Naive thymus-derived CD4-positive, alpha-beta T cell (primary cell): Measurements from ENCODE around the gene APOBEC3B. TPM values are rescaled to one million over a fixed set of nuclear protein-coding genes. Genes with fewer than 3 reads are reported as not detected.

Source experiments
- ATAC-seq: fragments of 150-1000 bp; cut with Tn5 transposase; 2 replicates; pipeline ENCODE4 v1.10.0; 2021; ENCODE audit warnings: mild to moderate bottlenecking, moderate library complexity
- CTCF ChIA-PET: fragments of 350-600 bp; sonication (Branson Sonifier 250); formaldehyde crosslinking; loops from one replicate; lab custom pipeline; 2021; ENCODE audit warnings: antibody characterized with exemption; lab: Charles Lee
- POLR2A ChIA-PET: fragments of 350-600 bp; sonication (Branson Sonifier 250); formaldehyde crosslinking; loops from one replicate; lab custom pipeline; 2021; ENCODE audit warnings: antibody characterized with exemption, inconsistent platforms; lab: Charles Lee
- DNase-seq, 9 donors: peaks; one replicate each; pipeline versions ENCODE4 v3.0.0 to v3.0.0-alpha.2; 2020 to 2022; ENCODE audit warnings: mixed read lengths in 1 of 9
- H3K27ac ChIP-seq: one replicate; pipeline ENCODE4 v1.7.0; 2013; ENCODE audit warnings: mild to moderate bottlenecking, low read depth, low read length, moderate library complexity
- H3K27me3 ChIP-seq, 2 donors: one replicate each; pipeline ENCODE4 v1.7.0; 2013; ENCODE audit warnings: low read length in 2 of 2, mild to moderate bottlenecking in 2 of 2, moderate library complexity in 2 of 2; ENCODE audit not compliant: control insufficient read depth in 2 of 2, insufficient read depth in 2 of 2
- H3K36me3 ChIP-seq, 3 experiments: 1 replicate in 2 of 3; 2 replicates in 1 of 3; pipeline ENCODE4 v1.7.0; 2013; ENCODE audit warnings: low read length in 3 of 3, mild to moderate bottlenecking in 3 of 3, moderate library complexity in 1 of 3; ENCODE audit not compliant: insufficient read depth in 3 of 3, control insufficient read depth in 2 of 3
- H3K4me1 ChIP-seq, 2 donors: one replicate each; pipeline ENCODE4 v1.7.0; 2013; ENCODE audit warnings: low read length in 2 of 2, mild to moderate bottlenecking in 2 of 2, moderate library complexity in 1 of 2; ENCODE audit not compliant: control insufficient read depth in 2 of 2, insufficient read depth in 2 of 2
- H3K4me3 ChIP-seq: 2 replicates; pipeline ENCODE4 v1.7.0; 2013; ENCODE audit warnings: mild to moderate bottlenecking, low read length
- H3K9me3 ChIP-seq, 3 experiments: 1 replicate in 2 of 3; 2 replicates in 1 of 3; pipeline ENCODE4 v1.7.0; 2013; ENCODE audit warnings: low read length in 3 of 3; ENCODE audit not compliant: control insufficient read depth in 2 of 3
- H3K27ac Mint-ChIP-seq, 9 donors: one replicate each; pipeline ENCODE4 v1.8.0; 2020 to 2022; ENCODE audit warnings: mixed read lengths in 9 of 9, mild to moderate bottlenecking in 8 of 9, moderate library complexity in 5 of 9, inconsistent platforms in 2 of 9
- H3K27me3 Mint-ChIP-seq, 5 donors: one replicate each; pipeline ENCODE4 v1.8.0; 2021 to 2022; ENCODE audit warnings: mixed read lengths in 5 of 5, mild to moderate bottlenecking in 1 of 5
- H3K36me3 Mint-ChIP-seq, 5 donors: one replicate each; pipeline ENCODE4 v1.8.0; 2020 to 2022; ENCODE audit warnings: mixed read lengths in 5 of 5, mild to moderate bottlenecking in 3 of 5, inconsistent platforms in 1 of 5
- H3K4me1 Mint-ChIP-seq, 7 donors: one replicate each; pipeline ENCODE4 v1.8.0; 2020 to 2022; ENCODE audit warnings: mixed read lengths in 7 of 7, mild to moderate bottlenecking in 3 of 7, inconsistent platforms in 1 of 7
- H3K4me3 Mint-ChIP-seq, 10 donors: one replicate each; pipeline ENCODE4 v1.8.0; 2020 to 2022; ENCODE audit warnings: mild to moderate bottlenecking in 10 of 10, mixed read lengths in 10 of 10, moderate library complexity in 6 of 10, inconsistent platforms in 2 of 10
- H3K9me3 Mint-ChIP-seq, 11 donors: one replicate each; pipeline ENCODE4 v1.8.0; 2020 to 2022; ENCODE audit warnings: mixed read lengths in 11 of 11, mild to moderate bottlenecking in 4 of 11, inconsistent platforms in 1 of 11, moderate library complexity in 1 of 11
- intact Hi-C, 2 donors: fragments of 100-400 bp; cut with micrococcal nuclease; formaldehyde crosslinking; loops; one replicate each; pipeline ENCODE4 v1.15.1; 2023
- polyA plus RNA-seq, 2 donors: library from polyadenylated mRNA; unstranded; fragments of 300-500 nt; fragmentation: Illumina TruSeq; gene quantifications; one replicate each; pipeline ENCODE4 v1.2.3, GENCODE V29; 2021
- total RNA-seq, 6 experiments: library from RNA in 5 of 6; stranded (reverse) in 5 of 6; gene quantifications; 1 replicate in 5 of 6; 2 replicates in 1 of 6; pipeline ENCODE4 v1.2.3 and lab custom pipeline; 2021 to 2026

Gene APOBEC3B
- total and polyA plus RNA-seq, 7 experiments from 2014 or later, result 0.30 to 16.0 (median 7.1) TPM; not detected in 3

DNA sequence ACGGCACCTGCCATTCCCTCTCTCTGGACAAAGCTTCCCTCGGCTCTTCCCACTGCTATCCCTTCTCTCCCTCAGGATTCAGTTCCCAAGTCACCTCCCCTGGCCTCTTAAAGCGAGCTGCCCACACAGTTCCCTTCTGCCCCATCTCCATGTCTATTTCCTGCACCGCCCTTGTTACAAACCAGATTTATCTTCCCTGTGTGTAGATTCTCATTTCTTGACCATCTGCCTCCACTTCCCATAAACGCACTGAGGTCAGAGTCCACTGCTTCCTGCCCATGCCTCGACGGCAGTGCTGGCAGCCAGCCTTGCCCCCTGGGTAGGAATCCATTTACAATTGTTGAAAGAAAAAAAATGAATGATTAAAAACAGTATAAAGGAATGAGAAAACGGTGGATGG is 11.6 kb upstream of the APOBEC3B start:
- H3K27ac ChIP-seq, result no peak overlapping the region

DNA sequence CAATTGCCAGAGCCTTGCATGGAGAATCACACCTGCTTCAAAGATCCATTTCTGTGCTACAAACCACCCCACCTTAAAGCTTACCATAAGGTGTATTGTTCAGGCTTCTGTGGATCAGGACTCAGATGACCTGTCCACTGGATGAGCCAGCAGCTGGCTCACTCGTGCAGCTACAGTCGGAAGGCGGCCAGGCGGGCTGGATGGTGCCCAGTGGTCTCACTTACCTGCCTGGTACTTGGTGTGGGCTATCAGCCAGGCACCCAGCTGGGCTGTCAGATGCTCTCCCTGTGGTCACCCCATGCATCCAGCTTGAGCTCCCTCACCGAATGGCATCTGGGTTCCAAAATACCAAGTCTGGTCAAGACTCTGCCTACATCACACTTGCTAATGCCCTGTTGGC is 10.9 kb upstream of the APOBEC3B start:
- Mint-ChIP-seq H3K27ac (no peak overlapping the region), H3K4me3 (no peak overlapping the region), H3K36me3 (no peaks in the 10 kb centered on the region), H3K27me3 (peaks cover 0 to 18% (median 16%) of the 10 kb centered on the region in 5 donors), H3K4me1 (peaks cover 0 to 29% (median 0%) of the 10 kb centered on the region in 7 donors), H3K9me3 (no peaks in the 10 kb centered on the region)
- POLR2A ChIA-PET, result no interaction called here
- Histone ChIP-seq H3K4me3 (no peak overlapping the region), H3K9me3 (no peaks in the 10 kb centered on the region), H3K4me1 (no peaks in the 10 kb centered on the region), H3K36me3 (no peaks in the 10 kb centered on the region), H3K27me3 (no peaks in the 10 kb centered on the region), H3K27ac (no peak overlapping the region)
- CTCF ChIA-PET, result interaction anchor here (0.6 to 4.9 kb wide), 3 partner anchors 31 to 100 kb away, joined by 3 to 36 read pairs (median 3); no protein-coding TSS in a partner anchor
- intact Hi-C loops, result no loop called here
- DNase-seq (no peak), ATAC-seq (no peak)

More for the DNA sequence above, 11.6 kb upstream of the APOBEC3B start:
- ChIA-PET CTCF (interaction anchor here (4.9 kb wide), 1 partner anchor 31 kb away, joined by 36 read pairs; no protein-coding TSS in a partner anchor), POLR2A (no interaction called here)
- Histone ChIP-seq H3K27me3 (no peaks in the 10 kb centered on the region), H3K36me3 (no peaks in the 10 kb centered on the region), H3K4me1 (no peaks in the 10 kb centered on the region), H3K9me3 (no peaks in the 10 kb centered on the region), H3K4me3 (no peak overlapping the region)
- DNase-seq (no peak), ATAC-seq (no peak)
- intact Hi-C loops, result no loop called here
- Mint-ChIP-seq H3K9me3 (no peaks in the 10 kb centered on the region), H3K4me1 (peaks cover 0 to 29% (median 0%) of the 10 kb centered on the region in 7 donors), H3K27ac (no peak overlapping the region), H3K4me3 (no peak overlapping the region), H3K36me3 (no peaks in the 10 kb centered on the region), H3K27me3 (peaks cover 0 to 18% (median 15%) of the 10 kb centered on the region in 5 donors)

DNA sequence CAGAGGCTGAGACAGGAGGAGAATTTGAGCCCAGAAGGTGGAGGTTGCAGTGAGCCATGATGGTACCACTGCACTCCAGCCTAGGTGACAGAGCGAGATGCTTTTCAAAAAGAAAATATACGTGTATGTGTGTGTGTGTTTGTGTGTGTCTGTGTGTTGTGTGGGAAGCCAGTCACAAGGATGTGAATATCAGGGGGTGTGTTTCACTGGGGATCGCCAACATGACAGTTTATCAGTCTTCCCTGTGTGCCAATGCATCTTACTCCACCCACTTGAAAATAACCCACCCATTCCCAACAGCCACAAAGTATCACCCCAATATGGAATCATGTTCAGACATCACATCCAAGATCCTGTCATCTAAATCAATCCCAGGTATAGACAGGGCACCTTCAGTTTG is 10.4 kb upstream of the APOBEC3B start:
- intact Hi-C loops, result no loop called here
- Histone ChIP-seq H3K4me3 (no peak overlapping the region), H3K27me3 (no peaks in the 10 kb centered on the region), H3K36me3 (no peaks in the 10 kb centered on the region), H3K27ac (no peak overlapping the region), H3K4me1 (no peaks in the 10 kb centered on the region), H3K9me3 (no peaks in the 10 kb centered on the region)
- Mint-ChIP-seq H3K4me1 (peaks cover 0 to 28% (median 0%) of the 10 kb centered on the region in 7 donors), H3K27ac (peak overlapping the region in 1 of 9 donors; percentile 20), H3K4me3 (no peak overlapping the region), H3K27me3 (peaks cover 0 to 18% (median 14%) of the 10 kb centered on the region in 5 donors), H3K36me3 (no peaks in the 10 kb centered on the region), H3K9me3 (no peaks in the 10 kb centered on the region)
- no peak for DNase-seq
- POLR2A ChIA-PET, result no interaction called here
- no peak for ATAC-seq
- CTCF ChIA-PET, result interaction anchor here (0.6 to 4.9 kb wide), 3 partner anchors 30 to 101 kb away, joined by 3 to 36 read pairs (median 3); no protein-coding TSS in a partner anchor

DNA sequence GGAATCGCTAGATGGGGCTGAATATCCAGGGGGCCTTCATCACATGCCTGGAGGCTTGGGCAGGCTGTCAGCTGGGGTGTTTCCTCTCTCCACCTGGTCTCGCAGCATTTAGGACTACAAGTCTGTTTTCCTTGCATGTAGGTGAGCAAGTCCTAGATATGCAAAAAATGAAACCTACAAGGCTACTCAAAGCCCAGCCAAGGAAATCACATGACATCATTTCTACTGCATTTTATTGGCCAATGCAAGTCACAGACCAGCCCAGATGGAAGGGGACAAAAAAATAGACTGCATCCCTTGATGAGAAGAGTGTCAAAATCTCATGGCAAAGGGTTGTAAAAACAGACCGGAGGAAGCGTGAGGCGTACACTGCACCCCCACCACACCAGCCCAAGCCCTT is 9.6 kb upstream of the APOBEC3B start:
- Mint-ChIP-seq H3K4me1 (peaks cover 0 to 25% (median 0%) of the 10 kb centered on the region in 7 donors), H3K36me3 (peaks cover 0 to 2% (median 0%) of the 10 kb centered on the region in 5 donors), H3K4me3 (no peak overlapping the region), H3K27ac (no peak overlapping the region), H3K27me3 (peaks cover 0 to 19% (median 11%) of the 10 kb centered on the region in 5 donors), H3K9me3 (peaks cover 0 to 3% (median 0%) of the 10 kb centered on the region in 11 donors)
- Histone ChIP-seq H3K4me3 (no peak overlapping the region), H3K27ac (no peak overlapping the region), H3K36me3 (no peaks in the 10 kb centered on the region), H3K4me1 (no peaks in the 10 kb centered on the region), H3K27me3 (no peaks in the 10 kb centered on the region), H3K9me3 (no peaks in the 10 kb centered on the region)
- ChIA-PET CTCF (interaction anchor here (2.1 to 4.9 kb wide), 2 partner anchors 29 to 35 kb away, joined by 8 to 36 read pairs; no protein-coding TSS in a partner anchor), POLR2A (interaction anchor here (0.9 kb wide), 1 partner anchor 42 kb away, joined by 3 read pairs; the partner anchor contains the start of gene APOBEC3C)
- ATAC-seq (no peak), DNase-seq (no peak)
- intact Hi-C loops, result no loop called here

DNA sequence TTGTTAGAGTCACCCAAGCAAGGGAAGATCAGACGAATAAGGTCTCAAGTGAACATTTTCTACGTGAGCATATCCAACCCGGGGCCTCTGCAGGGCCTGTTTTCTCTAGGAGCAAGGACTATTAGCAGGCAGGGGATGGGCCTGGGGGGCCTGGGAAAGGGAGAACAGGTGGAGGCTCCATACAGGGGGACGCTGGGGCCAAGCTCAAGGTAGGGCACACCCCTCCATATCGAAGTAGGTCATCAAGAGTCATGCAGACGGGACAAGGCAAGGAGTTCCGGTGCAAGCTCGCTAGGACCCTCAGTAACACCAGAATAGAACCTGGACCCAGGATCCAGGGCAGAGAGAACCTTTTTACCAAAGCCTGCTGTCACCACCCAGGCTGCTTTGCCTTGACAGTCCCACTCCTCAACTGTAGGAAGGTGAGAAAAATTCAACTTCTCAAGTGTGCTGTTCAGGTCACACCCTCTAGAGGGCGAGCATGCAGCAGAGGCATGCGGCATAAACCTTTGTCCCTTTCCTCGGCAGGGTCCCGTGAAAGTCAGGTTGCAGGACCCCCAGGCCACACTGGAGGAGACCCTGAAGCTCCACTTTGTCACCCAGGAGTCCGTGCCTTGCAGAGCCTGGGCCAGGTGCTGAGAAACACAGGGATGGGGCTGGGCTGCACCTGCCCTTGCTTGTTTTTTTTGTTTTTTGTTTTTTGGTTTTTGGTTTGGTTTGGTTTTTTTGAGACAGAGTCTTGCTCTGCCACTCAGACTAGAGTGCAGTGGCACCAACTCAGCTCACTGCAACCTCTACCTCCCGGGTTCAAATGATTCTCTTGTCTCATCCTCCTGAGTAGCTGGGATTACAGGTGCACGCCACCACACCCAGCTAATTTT is 8.6 kb upstream of the APOBEC3B start:
- intact Hi-C loops, result loop anchor here (1.0 kb wide), 3 partner anchors 30 to 145 kb away; no protein-coding TSS in a partner anchor
- Mint-ChIP-seq H3K27ac (peak overlapping the region in 1 of 9 donors; percentile 46), H3K4me1 (peaks cover 0 to 22% (median 0%) of the 10 kb centered on the region in 7 donors), H3K36me3 (peaks cover 0 to 2% (median 0%) of the 10 kb centered on the region in 5 donors), H3K27me3 (peaks cover 0 to 21% (median 11%) of the 10 kb centered on the region in 5 donors), H3K9me3 (peaks cover 0 to 3% (median 0%) of the 10 kb centered on the region in 11 donors), H3K4me3 (no peak overlapping the region)
- peak in 7 of 9 donors; percentile 20 to 54 (median 42) for DNase-seq
- H3K36me3 ChIP-seq, result no peaks in the 10 kb centered on the region
- no peaks in the 10 kb centered on the region for H3K4me1 ChIP-seq
- no peak overlapping the region for H3K27ac ChIP-seq
- no peaks in the 10 kb centered on the region for H3K27me3 ChIP-seq
- peak; percentile 86 for ATAC-seq
- H3K4me3 ChIP-seq, result no peak overlapping the region
- ChIA-PET CTCF (interaction anchor here (0.9 to 4.9 kb wide), 6 partner anchors 9 to 104 kb away, joined by 4 to 36 read pairs (median 8); partner anchors contain the start of gene APOBEC3B), POLR2A (interaction anchor here (0.9 to 1.2 kb wide), 2 partner anchors 41 to 103 kb away, joined by 3 to 5 read pairs; partner anchors contain the start of gene APOBEC3C)
- H3K9me3 ChIP-seq, result no peaks in the 10 kb centered on the region

DNA sequence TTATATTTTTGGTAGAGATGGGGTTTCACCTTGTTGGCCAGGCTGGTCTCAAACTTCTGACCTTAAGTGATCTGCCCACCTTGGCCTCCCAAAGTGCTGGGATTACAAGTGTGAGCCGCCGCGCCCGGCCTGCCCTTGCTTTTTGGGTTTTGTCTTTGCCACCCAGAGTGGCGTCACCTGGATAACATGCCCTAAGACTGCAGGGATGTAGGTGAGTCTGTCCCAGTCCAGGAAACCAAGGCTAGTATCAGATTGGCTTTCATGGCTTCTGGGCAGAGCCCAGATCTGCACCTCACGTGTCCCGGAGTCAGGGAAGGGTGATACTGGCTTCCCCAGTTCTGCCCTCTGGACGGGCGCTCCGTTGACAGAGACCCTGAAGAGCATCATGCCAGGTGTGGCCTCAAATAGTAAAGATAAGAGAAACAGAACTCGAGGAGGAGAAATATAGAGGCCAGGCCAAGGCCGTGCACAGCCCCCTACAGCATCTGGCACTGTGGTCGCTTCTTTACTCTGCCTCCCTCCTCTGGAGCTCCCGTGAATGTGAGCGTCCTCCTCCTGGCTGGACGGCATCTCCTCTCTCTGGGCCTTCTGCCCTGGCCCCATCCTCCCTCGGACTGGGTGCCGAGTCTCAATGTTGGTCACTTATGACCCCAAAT is 7.8 kb upstream of the APOBEC3B start:
- Mint-ChIP-seq H3K27ac (no peak overlapping the region), H3K9me3 (peaks cover 0 to 3% (median 0%) of the 10 kb centered on the region in 11 donors), H3K4me3 (no peak overlapping the region), H3K36me3 (peaks cover 0 to 2% (median 0%) of the 10 kb centered on the region in 5 donors), H3K27me3 (peaks cover 0 to 22% (median 8%) of the 10 kb centered on the region in 5 donors), H3K4me1 (peaks cover 0 to 19% (median 0%) of the 10 kb centered on the region in 7 donors)
- Histone ChIP-seq H3K9me3 (no peaks in the 10 kb centered on the region), H3K27ac (no peak overlapping the region), H3K27me3 (no peaks in the 10 kb centered on the region), H3K4me1 (no peaks in the 10 kb centered on the region), H3K36me3 (no peaks in the 10 kb centered on the region), H3K4me3 (no peak overlapping the region)
- no peak for DNase-seq
- CTCF ChIA-PET, result interaction anchor here (0.9 to 4.9 kb wide), 6 partner anchors 8 to 104 kb away, joined by 4 to 36 read pairs (median 8); partner anchors contain the start of gene APOBEC3B
- ATAC-seq, result no peak
- intact Hi-C loops, result no loop called here
- POLR2A ChIA-PET, result interaction anchor here (1.2 kb wide), 2 partner anchors 9 to 104 kb away, joined by 3 to 5 read pairs; no protein-coding TSS in a partner anchor
